ENCODE results near the gene AWAT2. TPM values are rescaled to one million over a fixed set of nuclear protein-coding genes. Genes with fewer than 3 reads are reported as not detected.

AWAT2 gene
- total RNA-seq, 1 experiment from 2014 or later: not detected

GRCh38 chrX:70038515-70038914 lies 11.2 kb downstream of the AWAT2 start:
- no peak for ATAC-seq
- no peak for DNase-seq (ENCODE audit: low spot score)
- ChIA-PET CTCF (interaction anchor here (3.0 kb wide), 1 partner anchor 59 kb away, joined by 15 read pairs; no protein-coding TSS in a partner anchor), POLR2A (no interaction called here)
- Mint-ChIP-seq H3K9me3 (no peaks in the 10 kb centered on the region), H3K4me1 (peaks cover 8% of the 10 kb centered on the region), H3K27ac (no peak overlapping the region), H3K36me3 (no peaks in the 10 kb centered on the region), H3K4me3 (no peak overlapping the region), H3K27me3 (ENCODE audit: low read depth) (no peaks in the 10 kb centered on the region; the same call in 1 of the 2 replicates)
- TF ChIP-seq SOX15 (CRISPR knock-in tag; IDR thresholded peaks at IDR 0.05) (no peak), FOXJ3 (CRISPR knock-in tag; IDR thresholded peaks at IDR 0.05; ENCODE audit: borderline replicate concordance) (no peak), ATF1 (CRISPR knock-in tag; IDR thresholded peaks at IDR 0.05) (no peak), JAZF1 (CRISPR knock-in tag; IDR thresholded peaks at IDR 0.05) (no peak), NFATC4 (CRISPR knock-in tag; IDR thresholded peaks at IDR 0.05) (no peak), GABPB1 (CRISPR knock-in tag; IDR thresholded peaks at IDR 0.05) (no peak), CREM (CRISPR knock-in tag; IDR thresholded peaks at IDR 0.05) (no peak), TCF7 (CRISPR knock-in tag; IDR thresholded peaks at IDR 0.05; ENCODE audit: low read depth) (no peak), AR (CRISPR knock-in tag; IDR thresholded peaks at IDR 0.05) (no peak), RORB (CRISPR knock-in tag; IDR thresholded peaks at IDR 0.05) (no peak), ETV6 (CRISPR knock-in tag; IDR thresholded peaks at IDR 0.05) (no peak), PRDM15 (CRISPR knock-in tag; IDR thresholded peaks at IDR 0.05) (no peak), USF1 (CRISPR knock-in tag; IDR thresholded peaks at IDR 0.05) (no peak)
- TF ChIP-seq, protein P1, sequence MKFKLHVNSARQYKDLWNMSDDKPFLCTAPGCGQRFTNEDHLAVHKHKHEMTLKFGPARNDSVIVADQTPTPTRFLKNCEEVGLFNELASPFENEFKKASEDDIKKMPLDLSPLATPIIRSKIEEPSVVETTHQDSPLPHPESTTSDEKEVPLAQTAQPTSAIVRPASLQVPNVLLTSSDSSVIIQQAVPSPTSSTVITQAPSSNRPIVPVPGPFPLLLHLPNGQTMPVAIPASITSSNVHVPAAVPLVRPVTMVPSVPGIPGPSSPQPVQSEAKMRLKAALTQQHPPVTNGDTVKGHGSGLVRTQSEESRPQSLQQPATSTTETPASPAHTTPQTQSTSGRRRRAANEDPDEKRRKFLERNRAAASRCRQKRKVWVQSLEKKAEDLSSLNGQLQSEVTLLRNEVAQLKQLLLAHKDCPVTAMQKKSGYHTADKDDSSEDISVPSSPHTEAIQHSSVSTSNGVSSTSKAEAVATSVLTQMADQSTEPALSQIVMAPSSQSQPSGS (CRISPR knock-in tag; IDR thresholded peaks at IDR 0.05; ENCODE audit: borderline replicate concordance, low read depth): no peak
- TF ChIP-seq, protein P2, sequence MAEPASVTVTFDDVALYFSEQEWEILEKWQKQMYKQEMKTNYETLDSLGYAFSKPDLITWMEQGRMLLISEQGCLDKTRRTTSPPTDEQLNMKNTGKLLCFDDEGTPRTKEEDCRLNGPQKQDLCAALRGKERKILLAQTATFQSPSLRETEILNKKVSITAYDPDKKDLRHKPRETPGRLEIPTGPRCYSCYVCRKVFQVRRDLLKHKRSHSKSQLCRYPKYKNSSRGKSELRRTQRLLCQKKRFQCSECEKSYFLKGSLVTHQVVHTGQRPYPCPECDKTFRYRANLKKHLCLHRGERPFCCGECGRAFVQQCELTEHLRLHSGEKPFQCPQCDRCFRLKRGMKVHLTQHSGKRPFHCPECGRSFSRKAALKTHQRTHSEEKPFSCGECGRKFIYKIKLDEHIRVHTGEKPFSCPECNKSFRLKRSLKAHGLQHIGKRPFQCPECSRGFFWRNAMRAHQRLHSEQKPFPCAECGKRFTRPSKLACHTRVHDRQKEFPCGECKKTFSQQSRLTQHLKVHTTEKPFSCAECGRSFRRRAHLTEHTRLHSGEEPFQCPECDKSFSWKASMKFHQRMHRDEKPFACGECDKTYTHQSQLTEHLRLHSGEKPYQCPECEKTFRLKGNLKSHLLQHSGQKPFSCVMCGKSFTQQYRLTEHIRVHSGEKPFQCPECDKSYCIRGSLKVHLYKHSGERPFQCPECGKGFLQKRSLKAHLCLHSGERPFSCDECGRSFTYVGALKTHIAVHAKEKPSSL (CRISPR knock-in tag; conservative IDR thresholded peaks at IDR 0.05): no peak
- TF ChIP-seq, protein P3, sequence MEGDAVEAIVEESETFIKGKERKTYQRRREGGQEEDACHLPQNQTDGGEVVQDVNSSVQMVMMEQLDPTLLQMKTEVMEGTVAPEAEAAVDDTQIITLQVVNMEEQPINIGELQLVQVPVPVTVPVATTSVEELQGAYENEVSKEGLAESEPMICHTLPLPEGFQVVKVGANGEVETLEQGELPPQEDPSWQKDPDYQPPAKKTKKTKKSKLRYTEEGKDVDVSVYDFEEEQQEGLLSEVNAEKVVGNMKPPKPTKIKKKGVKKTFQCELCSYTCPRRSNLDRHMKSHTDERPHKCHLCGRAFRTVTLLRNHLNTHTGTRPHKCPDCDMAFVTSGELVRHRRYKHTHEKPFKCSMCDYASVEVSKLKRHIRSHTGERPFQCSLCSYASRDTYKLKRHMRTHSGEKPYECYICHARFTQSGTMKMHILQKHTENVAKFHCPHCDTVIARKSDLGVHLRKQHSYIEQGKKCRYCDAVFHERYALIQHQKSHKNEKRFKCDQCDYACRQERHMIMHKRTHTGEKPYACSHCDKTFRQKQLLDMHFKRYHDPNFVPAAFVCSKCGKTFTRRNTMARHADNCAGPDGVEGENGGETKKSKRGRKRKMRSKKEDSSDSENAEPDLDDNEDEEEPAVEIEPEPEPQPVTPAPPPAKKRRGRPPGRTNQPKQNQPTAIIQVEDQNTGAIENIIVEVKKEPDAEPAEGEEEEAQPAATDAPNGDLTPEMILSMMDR (IDR thresholded peaks at IDR 0.05): no peak
